HG02678 (cell line): ENCODE measurements around the gene CLCA2.

ENCODE experiments used
- ATAC-seq: cut with Tn5 transposase; IDR thresholded peaks from one replicate; pipeline ENCODE4 v1.9.1; 2021; ENCODE audit warnings: mild to moderate bottlenecking, moderate library complexity; ENCODE audit not compliant: unreplicated experiment

CLCA2 gene

GRCh38 chr1:86505564-86505902, 81.6 kb downstream of the CLCA2 start:
- no peak for ATAC-seq
